Left lobe of liver (tissue), 2 donors: Measurements from ENCODE around the gene TOM1L2. TPM values are rescaled to one million over a fixed set of nuclear protein-coding genes. Genes with fewer than 3 reads are reported as not detected.

ENCODE experiments used
- ATAC-seq: fragments of 200-7000 bp; cut with Tn5 transposase; one replicate; pipeline ENCODE4 v1.9.1; 2020; ENCODE audit warnings: mild to moderate bottlenecking, moderate library complexity
- DNase-seq: peaks from one replicate; pipeline ENCODE4 v3.0.0-alpha.2; 2020; ENCODE audit warnings: low spot score
- total RNA-seq: library from RNA; stranded (reverse); gene quantifications from one replicate; pipeline ENCODE4 v1.2.1, GENCODE V29; 2021
- donor health status: DM: no; HTN: no; CAD: no; lungs with moderate emphysema.
- donor health status: DM: no; HTN: yes; CAD: no.

Gene TOM1L2
- total RNA-seq, 1 donor from 2014 or later = 17.6 TPM

DNA sequence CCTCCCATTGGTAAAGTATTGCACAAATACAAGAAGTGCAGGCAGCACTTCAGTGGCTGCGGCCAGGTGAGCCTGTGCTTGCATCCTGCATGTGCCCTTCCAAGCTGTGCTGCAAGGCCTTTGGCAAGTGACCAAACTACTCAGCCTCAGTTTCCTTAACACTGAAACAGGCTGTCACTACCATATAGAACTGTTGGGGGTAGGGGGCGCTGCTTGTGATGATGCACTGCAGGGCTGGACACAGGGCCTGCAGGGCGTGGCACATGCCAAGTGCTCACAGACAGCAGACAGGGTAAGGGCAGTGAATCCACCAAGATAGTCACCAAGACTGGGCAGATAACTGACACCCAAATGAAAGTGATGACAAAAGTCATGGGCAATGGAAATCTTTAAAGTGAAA lies 69.8 kb downstream of the TOM1L2 start:
- ATAC-seq (no peak), DNase-seq (no peak)

DNA sequence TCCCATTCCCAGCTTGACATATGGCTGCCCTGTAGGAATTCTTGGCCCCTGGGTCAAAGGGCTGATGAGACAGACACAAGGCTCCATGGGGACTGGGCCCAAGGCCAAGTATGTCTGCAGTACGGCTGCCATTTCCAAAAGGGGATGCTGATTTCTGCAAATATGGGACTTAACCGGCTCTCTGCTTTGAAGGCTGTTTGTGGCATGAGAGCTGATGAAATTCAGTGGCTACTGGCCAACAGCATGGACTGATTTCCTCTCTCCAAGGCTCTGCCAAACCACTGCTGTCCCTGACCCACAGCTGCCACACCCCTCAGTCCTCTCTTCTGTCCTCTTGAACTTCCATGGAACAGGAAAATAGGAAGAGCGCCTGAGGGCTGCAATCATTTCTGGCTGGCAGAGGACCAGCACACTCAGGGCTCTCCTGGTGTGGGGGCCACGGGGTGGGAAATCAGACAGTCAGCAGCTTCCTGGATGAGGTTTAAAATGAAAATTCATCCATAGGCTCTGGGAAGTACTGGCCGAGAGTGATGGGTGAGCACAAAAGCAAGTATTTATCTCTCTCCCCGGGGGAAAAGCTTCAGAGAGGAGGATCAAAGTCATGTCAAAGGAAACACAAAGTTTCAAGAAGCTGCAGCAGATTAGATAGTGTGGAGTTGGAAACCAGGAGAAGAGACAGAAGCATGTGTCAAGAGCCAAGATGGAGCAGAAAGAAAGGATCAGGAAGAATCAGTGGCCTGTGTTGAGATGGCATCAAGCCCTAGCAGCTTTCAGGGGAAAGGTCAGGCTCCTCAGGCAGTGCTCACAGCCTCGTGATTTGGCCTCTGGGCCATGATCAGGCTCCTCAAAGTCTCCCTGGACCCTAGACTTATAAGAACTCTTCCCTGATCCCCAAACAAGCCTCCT lies 71.3 kb downstream of the TOM1L2 start:
- ATAC-seq (peak; percentile 89), DNase-seq (peak; percentile 97)

DNA sequence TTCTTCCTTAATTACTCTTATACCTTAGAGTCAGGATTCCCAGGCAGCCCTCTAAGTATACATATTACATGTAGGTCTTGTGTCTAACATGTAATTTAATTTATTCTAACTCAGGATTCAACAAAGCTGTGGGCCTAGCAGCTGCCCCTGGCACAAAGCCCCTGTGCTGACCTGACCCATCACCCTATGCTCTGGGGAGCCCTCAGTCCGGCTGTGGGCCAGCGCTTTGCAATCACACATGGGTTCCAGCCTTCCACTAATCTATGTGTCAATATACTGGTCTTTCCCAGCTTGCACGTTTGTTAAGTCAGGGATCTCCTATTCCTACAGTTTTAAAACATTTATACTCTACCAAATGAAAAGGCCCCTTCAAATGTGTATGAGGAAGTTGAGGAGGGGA lies 72.7 kb downstream of the TOM1L2 start:
- ATAC-seq (peak; percentile 57), DNase-seq (peak; percentile 73)

DNA sequence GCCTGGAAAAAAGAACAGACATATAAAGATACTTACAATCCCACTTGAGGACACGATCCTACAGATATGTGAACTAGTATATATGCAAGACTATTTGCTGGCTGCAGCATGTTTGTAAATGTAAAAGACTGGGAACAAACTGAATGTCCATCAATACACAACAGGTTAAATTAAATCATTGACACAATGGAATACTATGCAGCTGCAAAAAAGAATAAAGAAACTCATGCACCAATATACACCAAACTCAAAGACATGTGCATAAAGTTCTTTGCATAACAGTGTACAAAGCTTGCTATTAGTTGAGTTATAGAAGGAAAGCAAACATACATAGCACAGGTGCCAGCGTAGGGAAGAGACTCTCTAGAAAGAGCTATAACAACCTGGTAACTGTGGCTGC lies 73.5 kb downstream of the TOM1L2 start:
- no peak for DNase-seq

DNA sequence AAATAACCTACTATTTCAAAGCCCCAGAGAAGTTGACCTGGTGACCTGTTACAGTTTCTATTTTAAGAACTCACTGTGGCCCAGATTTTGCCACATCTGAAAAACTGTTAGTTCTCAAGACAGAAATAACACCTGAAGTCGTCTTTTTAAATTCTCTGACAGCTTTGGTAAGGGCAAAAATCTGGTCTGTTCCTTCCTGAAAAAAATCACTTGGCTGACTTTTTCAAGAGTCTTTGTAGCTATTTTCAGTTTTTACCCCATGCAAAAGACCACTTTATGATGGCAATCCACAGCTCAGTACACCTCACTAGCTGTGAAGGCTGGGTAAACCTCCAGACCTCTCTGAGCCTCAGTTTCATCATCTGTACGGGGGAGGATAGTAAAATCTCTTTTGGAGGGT lies 74.8 kb downstream of the TOM1L2 start:
- ATAC-seq (no peak), DNase-seq (no peak)

More for the DNA sequence above, 73.5 kb downstream of the TOM1L2 start:
- ATAC-seq = no peak

DNA sequence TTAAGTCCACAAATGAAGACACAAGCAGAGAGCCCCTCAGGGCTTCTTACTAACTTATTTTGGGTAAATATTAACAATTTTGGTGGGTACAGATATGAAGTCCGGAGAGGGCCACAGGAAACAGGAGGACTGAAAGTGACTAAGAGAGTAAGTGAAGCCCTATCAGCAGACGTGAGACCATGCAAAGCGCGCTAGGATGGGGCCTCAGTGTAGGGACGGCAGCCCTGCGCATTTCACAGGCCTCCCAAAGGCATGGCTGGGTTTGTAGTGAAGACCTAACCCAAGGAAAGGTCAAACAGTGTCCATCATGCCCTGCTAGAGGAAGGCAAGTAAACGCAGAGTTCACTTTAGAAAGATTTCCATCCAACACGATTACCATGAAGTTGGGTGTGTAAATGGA lies 75.5 kb downstream of the TOM1L2 start:
- DNase-seq (no peak), ATAC-seq (no peak)

DNA sequence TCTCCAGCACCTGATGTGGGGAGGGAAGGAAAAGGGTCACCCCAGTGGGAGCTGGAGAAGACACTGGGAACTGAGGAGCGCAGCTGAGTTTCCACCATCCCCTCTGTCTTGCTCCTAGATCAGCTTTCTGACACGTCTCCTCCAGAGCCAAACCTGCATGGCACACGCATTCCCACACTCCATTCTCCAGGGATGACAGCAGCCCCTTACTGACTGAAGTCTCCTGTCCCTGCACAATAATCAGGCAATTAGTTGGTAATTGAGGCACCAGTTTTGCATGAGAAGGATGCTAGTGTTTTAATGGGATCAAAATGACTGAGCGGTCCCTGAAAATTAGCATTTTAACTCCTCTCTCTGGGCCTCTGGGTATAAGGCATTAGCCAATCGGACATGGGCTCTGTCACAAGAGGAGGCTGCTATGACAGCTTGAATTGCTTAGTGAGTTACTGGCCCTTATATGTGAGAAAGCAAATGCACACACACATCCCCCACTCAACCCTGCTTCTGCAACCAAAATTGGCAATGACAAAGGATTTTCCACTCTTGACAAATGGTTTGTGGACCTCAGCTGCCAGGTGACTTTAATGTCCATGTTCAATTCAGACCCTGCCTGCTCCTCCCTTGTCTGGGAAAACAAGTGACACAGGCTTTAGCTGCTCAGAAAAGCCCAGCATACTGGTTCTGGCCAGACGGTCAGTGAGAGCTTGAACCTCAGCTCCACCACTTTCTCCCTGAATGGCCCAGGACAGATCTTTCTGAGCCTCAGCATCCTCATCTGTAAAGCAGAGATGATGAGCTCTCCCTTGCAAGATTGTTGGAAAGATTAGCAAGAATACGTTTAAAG lies 78.2 kb downstream of the TOM1L2 start:
- DNase-seq (no peak), ATAC-seq (no peak)

DNA sequence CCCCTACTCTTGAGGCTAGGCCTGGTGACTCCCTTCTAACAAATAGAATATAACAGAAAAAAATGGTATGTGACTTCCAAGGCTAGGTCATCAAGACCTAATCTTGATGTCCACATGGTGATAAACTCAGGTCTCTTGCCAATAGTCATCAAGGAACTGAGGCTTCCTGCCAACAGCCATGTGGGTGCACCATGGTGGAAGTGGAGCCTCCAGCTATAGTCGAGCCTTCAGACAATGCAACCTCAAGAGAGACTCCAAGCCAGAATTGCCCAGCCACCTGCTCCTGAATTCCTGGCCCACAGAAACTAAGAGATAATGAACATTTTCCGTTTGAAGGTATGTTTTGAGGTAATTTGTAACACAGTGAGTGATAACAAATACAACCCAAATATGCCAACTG lies 79.5 kb downstream of the TOM1L2 start:
- DNase-seq = no peak

DNA sequence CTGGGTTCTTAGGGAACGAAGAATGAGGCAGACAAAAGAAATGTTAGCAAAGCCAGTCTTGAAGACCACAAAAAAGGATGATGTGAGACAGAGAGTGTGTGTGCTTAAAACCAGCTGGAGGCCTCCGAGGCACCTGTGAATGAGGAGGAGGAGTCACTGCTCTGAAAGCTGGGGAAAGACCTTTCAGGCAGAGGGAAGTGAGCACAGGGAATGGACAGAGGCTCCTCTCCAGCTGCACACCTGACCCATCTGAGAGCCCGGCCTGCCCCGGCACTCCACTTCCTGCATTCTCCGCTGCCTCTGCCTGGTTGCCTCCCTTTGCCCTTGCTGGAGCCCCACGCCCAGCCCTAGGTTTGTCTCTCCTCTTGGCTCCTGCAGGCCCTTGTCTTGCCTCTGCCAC lies 80.2 kb downstream of the TOM1L2 start:
- ATAC-seq = no peak
- no peak for DNase-seq

More for the DNA sequence above, 79.5 kb downstream of the TOM1L2 start:
- no peak for ATAC-seq

DNA sequence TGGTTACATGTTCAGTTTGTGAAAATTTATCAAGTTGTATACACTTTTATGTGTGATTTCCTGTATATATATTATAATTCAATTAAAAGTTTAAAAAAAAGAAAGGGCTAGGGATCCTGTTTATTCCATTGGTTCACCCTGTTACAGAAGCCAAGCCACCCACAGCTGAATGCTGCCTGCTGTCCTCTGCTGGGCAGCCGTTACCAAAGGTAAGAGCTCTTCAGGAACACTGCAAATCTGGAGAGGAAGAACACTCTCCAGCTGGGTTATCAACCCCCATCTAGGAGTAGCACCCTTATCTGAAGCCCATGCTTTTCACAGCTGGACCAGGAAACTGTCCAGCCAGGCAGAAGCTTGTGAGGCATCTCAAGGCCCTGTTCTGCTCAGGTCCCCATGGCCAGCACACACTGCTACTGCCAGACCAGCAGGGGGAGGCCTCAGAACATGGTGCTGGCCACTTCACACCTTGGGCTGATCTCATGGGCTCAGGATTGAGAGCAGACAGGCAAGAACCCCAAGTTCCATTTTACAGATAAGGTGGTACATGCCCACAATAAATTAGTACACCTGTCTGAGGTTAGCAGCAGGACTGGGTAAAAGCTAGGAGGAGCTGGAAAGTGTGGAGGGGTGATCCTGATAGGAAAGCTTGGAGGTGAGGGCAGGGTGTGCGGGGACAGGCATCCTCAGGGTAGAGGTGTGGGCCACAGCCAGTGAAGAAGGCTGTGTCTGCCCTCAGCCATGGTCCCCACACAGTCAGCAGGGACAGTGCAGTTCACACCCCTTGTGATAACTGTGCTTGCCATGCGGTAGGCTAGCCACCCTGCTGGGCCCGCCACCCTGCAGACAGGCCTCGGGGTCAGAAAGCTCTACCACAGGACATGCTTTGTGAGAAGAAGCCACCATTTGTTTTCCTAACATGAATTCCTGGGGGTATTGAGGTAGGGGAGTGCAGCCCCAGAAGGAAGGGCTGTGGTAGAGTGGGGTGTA lies 81.1 kb downstream of the TOM1L2 start:
- DNase-seq (peak; percentile 59), ATAC-seq (peak; percentile 93)

DNA sequence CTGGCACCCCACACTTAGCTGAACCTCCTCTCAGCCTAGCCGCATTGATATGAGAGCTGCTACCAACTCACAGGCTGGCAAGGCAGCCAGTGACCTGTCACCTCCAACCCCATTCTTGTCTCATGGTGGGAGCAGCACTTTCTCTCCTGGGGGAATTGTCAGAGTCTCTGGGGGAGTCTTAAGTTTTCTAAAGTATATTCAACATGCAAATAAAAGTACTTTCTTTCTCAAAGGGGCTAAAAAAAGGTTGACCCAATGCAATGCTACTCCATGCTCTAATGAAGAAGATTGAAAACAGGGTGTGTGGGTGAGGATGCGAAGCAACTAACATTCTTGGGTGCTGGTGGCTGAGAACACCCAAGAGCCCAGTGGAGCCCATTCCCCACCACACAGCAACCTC lies 82.3 kb downstream of the TOM1L2 start:
- ATAC-seq (no peak), DNase-seq (no peak)

DNA sequence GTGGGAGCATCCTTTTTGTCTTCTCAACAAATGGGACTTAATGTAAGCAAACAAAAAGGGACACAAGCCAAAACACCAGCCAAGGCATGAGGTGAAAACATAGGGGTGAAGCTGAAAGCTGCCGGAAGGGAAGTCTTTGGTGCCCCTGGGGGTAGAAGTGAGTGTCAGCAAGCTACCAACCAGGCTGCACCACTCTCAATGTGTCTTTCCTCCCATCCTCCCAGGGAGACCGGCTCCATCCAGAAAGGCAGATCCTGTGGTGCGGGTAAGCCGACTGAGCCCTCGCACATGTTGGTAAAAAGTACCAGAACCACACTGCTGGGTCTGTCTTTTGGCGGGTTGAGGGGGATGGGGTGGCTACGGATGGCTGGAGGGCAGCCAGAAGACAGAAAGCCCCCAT lies 83.4 kb downstream of the TOM1L2 start:
- no peak for ATAC-seq
- no peak for DNase-seq

DNA sequence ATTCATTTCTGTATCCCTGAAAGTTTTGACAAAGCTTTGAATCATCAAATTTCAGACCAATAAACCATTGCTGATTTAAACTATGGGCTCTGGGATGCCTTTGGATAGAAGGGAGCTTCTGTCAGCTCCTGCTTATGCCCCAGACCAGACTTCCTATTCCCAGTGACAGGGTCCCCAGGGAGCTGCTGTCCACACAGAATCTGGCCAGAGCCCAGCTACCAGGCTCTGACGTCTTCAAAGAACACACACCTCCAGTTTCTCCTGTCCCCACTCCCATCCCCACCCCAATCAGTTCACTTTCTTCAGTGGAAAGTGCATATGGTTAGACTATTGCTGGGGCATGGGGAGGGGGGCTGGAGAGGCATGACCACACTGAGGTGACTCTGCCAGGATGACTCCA lies 83.8 kb downstream of the TOM1L2 start:
- DNase-seq (no peak), ATAC-seq (no peak)

DNA sequence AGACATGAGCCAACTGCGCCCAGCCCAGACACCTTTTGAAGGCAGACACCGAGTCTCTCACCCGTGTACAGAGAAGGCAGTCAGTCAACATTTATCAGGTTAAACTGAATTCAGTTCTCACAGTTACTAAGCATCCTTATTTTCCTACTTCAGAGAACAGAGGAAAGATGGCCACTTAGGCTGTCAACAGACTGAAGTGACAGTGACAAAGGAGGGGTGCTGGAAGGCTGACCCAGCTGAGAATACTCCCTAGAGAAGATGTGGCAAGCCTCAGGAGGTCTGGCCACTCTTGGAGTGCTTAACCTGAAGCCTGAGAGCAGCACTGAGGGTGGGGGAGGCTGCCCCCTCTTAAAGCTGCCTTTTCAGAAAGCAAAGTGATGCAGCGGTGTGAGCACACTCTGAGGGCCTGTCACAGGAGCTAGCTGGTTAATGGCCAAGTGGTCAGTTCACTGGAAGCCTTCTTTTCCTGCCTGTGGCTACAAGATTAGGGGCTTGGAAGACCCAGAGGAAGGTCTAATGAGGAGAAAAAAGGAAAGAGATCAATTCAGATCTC lies 84.4 kb downstream of the TOM1L2 start:
- no peak for ATAC-seq
- no peak for DNase-seq

DNA sequence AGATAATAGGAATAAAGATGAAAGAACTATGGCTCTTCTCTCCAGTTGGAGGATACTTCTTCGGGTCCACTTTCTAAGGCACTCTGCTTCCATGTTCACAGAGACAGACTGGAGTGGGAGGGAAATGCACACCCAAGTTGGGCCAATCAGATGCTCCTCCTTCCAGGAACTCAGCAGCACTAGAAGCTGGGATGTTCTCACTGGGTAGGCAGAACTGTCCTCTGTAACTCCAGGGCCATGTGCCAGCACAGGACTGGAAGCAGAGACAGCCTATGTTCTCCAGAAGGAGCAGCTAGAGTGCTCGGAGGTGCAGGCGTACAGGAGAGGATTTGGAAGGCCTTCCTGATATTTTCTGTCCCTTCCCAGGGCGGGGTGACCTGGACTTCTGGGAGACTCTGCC lies 85.5 kb downstream of the TOM1L2 start:
- ATAC-seq = no peak

DNA sequence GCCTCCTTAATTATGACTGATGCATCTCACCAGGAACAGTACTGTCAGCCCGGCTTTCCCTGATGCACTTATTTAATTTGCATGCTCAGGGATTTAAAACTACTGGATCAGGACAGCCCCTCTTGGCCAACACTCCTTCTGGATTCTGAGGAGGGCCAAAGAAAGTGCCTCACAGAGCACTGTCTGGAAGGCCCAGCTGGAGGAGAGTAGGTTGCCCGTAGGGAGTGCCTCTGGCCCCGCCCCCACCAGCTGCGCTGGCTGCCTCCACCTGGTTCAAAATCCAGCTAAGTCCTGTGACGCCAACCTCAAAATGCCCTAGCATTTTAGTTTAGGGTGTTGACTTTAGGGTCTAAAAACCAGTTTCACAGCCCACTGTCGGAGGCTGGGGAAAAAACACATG lies 86.0 kb downstream of the TOM1L2 start:
- ATAC-seq (no peak), DNase-seq (no peak)

More for the DNA sequence above, 85.5 kb downstream of the TOM1L2 start:
- DNase-seq = no peak

DNA sequence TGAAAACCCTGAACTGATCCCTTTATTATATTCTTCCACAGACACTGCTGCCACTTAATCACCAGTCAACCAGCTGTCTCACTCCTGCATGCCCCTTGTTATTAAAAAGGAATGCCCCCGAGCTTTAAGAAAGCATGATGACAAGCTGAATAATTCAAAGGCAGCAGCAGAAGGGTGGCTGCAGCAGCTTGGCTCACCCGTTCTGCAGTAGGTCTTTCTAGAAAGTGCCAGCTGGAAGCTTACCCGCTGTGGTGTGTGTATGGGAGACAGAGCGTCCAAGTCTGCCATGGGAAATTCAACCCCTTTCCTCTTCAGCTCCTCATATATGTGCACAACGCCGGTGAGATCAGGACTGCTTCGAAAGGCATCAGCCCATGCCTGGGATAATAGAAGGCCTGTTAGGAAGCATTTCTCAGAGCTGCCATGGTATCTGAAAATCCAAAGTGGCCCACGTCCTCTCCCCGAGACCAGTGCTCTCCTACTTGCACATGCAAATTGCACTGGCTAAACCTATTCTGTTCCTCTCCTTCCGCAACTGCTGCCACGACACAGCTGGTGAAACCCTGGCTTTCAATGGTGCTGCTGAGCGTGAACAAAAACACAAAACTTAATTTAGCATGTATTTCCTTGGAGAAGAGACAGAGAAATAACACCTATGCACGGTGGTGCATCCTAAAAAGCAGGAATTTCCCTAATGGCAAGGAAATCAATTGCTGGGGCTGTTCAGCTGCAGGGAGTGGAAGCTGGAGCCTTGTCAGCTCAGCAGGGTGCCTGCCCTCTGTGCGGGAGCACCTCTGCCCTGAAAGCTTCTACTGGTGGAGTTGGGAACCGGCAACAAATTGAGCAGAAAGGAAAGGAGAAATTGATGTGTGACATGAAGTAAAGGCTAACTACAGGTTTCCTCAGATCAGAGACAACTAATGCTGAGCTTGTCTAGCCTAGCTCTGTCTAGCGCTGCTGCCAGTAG lies 87.5 kb downstream of the TOM1L2 start:
- no peak for ATAC-seq
- DNase-seq = no peak

DNA sequence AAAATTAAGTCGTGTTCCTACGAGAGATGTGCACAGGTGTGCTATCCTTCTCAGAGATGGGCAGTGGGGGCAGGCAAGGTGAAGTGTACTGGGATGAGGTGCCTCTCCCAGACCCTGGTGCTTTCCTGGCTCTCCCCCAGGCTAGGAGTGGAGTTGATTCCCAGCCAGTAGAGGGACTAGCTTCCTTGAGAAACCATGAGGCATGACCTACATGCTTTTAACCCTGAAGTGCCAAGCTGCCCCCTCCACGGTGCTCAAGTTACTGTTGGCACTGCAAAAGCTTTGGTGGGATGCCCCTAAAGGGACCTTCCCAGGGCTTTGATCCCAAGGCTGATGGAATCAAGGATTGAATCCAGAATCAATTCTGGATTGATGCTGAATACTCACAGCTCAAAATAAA lies 88.4 kb downstream of the TOM1L2 start:
- ATAC-seq (no peak), DNase-seq (no peak)

DNA sequence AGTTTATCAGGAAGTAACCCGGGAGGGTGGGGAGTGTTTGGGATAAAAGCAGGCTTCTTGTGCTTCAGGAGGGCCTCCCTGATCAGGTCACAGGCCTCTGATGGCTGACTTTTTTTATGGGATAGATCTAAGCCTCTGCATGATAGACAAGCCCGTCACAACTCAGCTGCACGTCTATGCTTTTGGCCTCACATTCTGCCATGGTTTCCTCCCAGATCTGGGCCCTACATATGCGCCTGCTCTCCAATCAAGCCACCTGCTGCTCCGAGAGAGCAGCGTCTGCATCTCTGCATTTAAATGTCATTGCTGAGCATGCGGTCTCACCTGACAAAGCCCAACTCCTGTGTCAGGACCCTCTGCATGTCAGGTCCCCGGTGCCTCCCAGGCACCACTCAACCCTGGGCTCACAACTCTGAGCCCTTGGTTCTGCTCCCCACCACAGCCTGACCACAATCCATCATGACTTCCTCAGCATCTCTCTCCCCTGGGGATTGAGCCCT lies 90.1 kb downstream of the TOM1L2 start:
- no peak for DNase-seq
- no peak for ATAC-seq
